SJCRH30 (cell line): Measurements from ENCODE around the gene DEAF1. TPM values are rescaled to one million over a fixed set of nuclear protein-coding genes. Genes with fewer than 3 reads are reported as not detected.

Experiments
- DNase-seq, 2 experiments: peaks; one replicate each; pipeline ENCODE4 v3.0.0-alpha.2; 2015 to 2020
- H3K27ac ChIP-seq: fragments of 250-450 bp; sonication (Bioruptor Pico); 2 replicates; pipeline ENCODE4 v1.5.1; 2020; ENCODE audit warnings: mild to moderate bottlenecking, moderate library complexity
- H3K27me3 ChIP-seq: fragments of 250-450 bp; sonication (Bioruptor Pico); 2 replicates; pipeline ENCODE4 v1.5.1; 2020; ENCODE audit warnings: mild to moderate bottlenecking, moderate library complexity
- H3K36me3 ChIP-seq: fragments of 250-450 bp; sonication (Bioruptor Pico); 2 replicates; pipeline ENCODE4 v1.5.1; 2020; ENCODE audit warnings: mild to moderate bottlenecking, moderate library complexity
- H3K4me1 ChIP-seq: fragments of 250-450 bp; sonication (Bioruptor Pico); 2 replicates; pipeline ENCODE4 v1.5.1; 2020; ENCODE audit warnings: mild to moderate bottlenecking, moderate library complexity
- H3K4me3 ChIP-seq: fragments of 250-450 bp; sonication (Bioruptor Pico); 2 replicates; pipeline ENCODE4 v1.5.1; 2020; ENCODE audit warnings: mild to moderate bottlenecking, moderate library complexity
- H3K9me3 ChIP-seq: fragments of 250-450 bp; sonication (Bioruptor Pico); replicated peaks from 2 replicates; pipeline ENCODE4 v1.5.1; 2020; ENCODE audit warnings: mild to moderate bottlenecking, moderate library complexity
- total RNA-seq: library from RNA; depleted of rRNA; stranded (reverse); fragments of >200 nt; shearing (Covaris generic); gene quantifications from 2 replicates; pipeline ENCODE4 v1.2.3, GENCODE V29; 2014

Gene DEAF1
- total RNA-seq, 1 experiment from 2014 or later, result 33.6 TPM

- H3K27me3 ChIP-seq, result no peaks in the 10 kb centered on the region
- no peaks in the 10 kb centered on the region for H3K9me3 ChIP-seq
- H3K27ac ChIP-seq, result no peak overlapping the region
- H3K4me1 ChIP-seq, result peaks cover 25% of the 10 kb centered on the region
- DNase-seq, result no peak
- no peak overlapping the region for H3K4me3 ChIP-seq
- peaks cover 11% of the 10 kb centered on the region for H3K36me3 ChIP-seq
Measured at GRCh38 chr11:616320-617198, 78.5 kb downstream of the DEAF1 start.

GRCh38 chr11:615504-616319 lies 79.3 kb downstream of the DEAF1 start, which contains the start of gene IRF7:
Gene IRF7, minus strand, starts transcription at chr11:615950. Its CDS starts 586 bp downstream, at chr11:615364.
- peak; percentile 90 to 91 for DNase-seq
- Histone ChIP-seq H3K27me3 (no peaks in the 10 kb centered on the region), H3K4me3 (peak within 1 kb of the TSS; percentile 85), H3K27ac (peak within 1 kb of the TSS; percentile 84), H3K4me1 (peaks cover 33% of the 10 kb centered on the region), H3K36me3 (peaks cover 18% of the 10 kb centered on the region), H3K9me3 (no peaks in the 10 kb centered on the region)

GRCh38 chr11:614623-615503 lies 80.2 kb downstream of the DEAF1 start:
- DNase-seq, result no peak
- H3K4me3 ChIP-seq, result peak overlapping the region; percentile 85
- no peaks in the 10 kb centered on the region for H3K27me3 ChIP-seq
- H3K27ac ChIP-seq, result no peak overlapping the region; the same call in 1 of the 2 replicates
- peaks cover 26% of the 10 kb centered on the region for H3K36me3 ChIP-seq
- no peaks in the 10 kb centered on the region for H3K9me3 ChIP-seq
- H3K4me1 ChIP-seq, result peaks cover 34% of the 10 kb centered on the region

GRCh38 chr11:614021-614622 lies 80.9 kb downstream of the DEAF1 start:
- peaks cover 29% of the 10 kb centered on the region for H3K36me3 ChIP-seq
- H3K4me1 ChIP-seq, result peaks cover 34% of the 10 kb centered on the region
- H3K4me3 ChIP-seq, result no peak overlapping the region
- H3K27ac ChIP-seq, result no peak overlapping the region
- no peak for DNase-seq
- no peaks in the 10 kb centered on the region for H3K27me3 ChIP-seq
- no peaks in the 10 kb centered on the region for H3K9me3 ChIP-seq

GRCh38 chr11:613369-613968 lies 81.6 kb downstream of the DEAF1 start:
- no peaks in the 10 kb centered on the region for H3K9me3 ChIP-seq
- peak overlapping the region; percentile 85; the same call in 1 of the 2 replicates for H3K27ac ChIP-seq
- no peak for DNase-seq
- no peaks in the 10 kb centered on the region for H3K27me3 ChIP-seq
- H3K4me1 ChIP-seq, result peaks cover 34% of the 10 kb centered on the region
- H3K4me3 ChIP-seq, result no peak overlapping the region
- H3K36me3 ChIP-seq, result peaks cover 35% of the 10 kb centered on the region

GRCh38 chr11:612961-613300 lies 82.1 kb downstream of the DEAF1 start:
- Histone ChIP-seq H3K4me1 (peaks cover 34% of the 10 kb centered on the region), H3K27ac (peak overlapping the region; percentile 85), H3K36me3 (peaks cover 41% of the 10 kb centered on the region), H3K9me3 (no peaks in the 10 kb centered on the region), H3K4me3 (no peak overlapping the region), H3K27me3 (no peaks in the 10 kb centered on the region)
- no peak for DNase-seq

GRCh38 chr11:612201-612960 lies 82.6 kb downstream of the DEAF1 start:
- H3K27me3 ChIP-seq, result no peaks in the 10 kb centered on the region
- DNase-seq, result peak; percentile 92 to 95
- no peak overlapping the region for H3K4me3 ChIP-seq
- H3K9me3 ChIP-seq, result no peaks in the 10 kb centered on the region
- peak overlapping the region; percentile 85 for H3K27ac ChIP-seq
- H3K36me3 ChIP-seq, result peaks cover 46% of the 10 kb centered on the region
- H3K4me1 ChIP-seq, result peaks cover 34% of the 10 kb centered on the region

GRCh38 chr11:611001-611996 lies 83.7 kb downstream of the DEAF1 start:
- H3K27me3 ChIP-seq, result no peaks in the 10 kb centered on the region
- peaks cover 34% of the 10 kb centered on the region for H3K4me1 ChIP-seq
- H3K27ac ChIP-seq, result no peak overlapping the region; the same call in 1 of the 2 replicates
- DNase-seq, result no peak
- no peak overlapping the region for H3K4me3 ChIP-seq
- H3K9me3 ChIP-seq, result no peaks in the 10 kb centered on the region
- H3K36me3 ChIP-seq, result peaks cover 55% of the 10 kb centered on the region

- DNase-seq, result no peak
- Histone ChIP-seq H3K27ac (no peak overlapping the region), H3K4me1 (peaks cover 34% of the 10 kb centered on the region), H3K4me3 (no peak overlapping the region), H3K9me3 (no peaks in the 10 kb centered on the region), H3K27me3 (no peaks in the 10 kb centered on the region), H3K36me3 (peaks cover 66% of the 10 kb centered on the region)
Measured at GRCh38 chr11:610146-610801, 84.7 kb downstream of the DEAF1 start.

- H3K4me3 ChIP-seq, result no peak overlapping the region
- DNase-seq, result no peak
- H3K36me3 ChIP-seq, result peaks cover 72% of the 10 kb centered on the region
- no peaks in the 10 kb centered on the region for H3K27me3 ChIP-seq
- no peaks in the 10 kb centered on the region for H3K9me3 ChIP-seq
- peaks cover 34% of the 10 kb centered on the region for H3K4me1 ChIP-seq
- H3K27ac ChIP-seq, result no peak overlapping the region
Measured at GRCh38 chr11:609341-609811, 85.6 kb downstream of the DEAF1 start.

- no peak for DNase-seq
- Histone ChIP-seq H3K4me1 (peaks cover 28% of the 10 kb centered on the region), H3K27ac (no peak overlapping the region), H3K27me3 (no peaks in the 10 kb centered on the region), H3K36me3 (peaks cover 76% of the 10 kb centered on the region), H3K9me3 (no peaks in the 10 kb centered on the region), H3K4me3 (no peak overlapping the region)
Measured at GRCh38 chr11:608791-609251, 86.2 kb downstream of the DEAF1 start.
